Measurements from ENCODE around the gene SSBP1. TPM values are rescaled to one million over a fixed set of nuclear protein-coding genes. Genes with fewer than 3 reads are reported as not detected.

The SSBP1 gene
- total and polyA plus RNA-seq, 2 of the 8 experiments (the other 6 are each of a cell fraction or from before 2014, with no cell fraction given): 136 to 254 TPM

- POLR2A ChIA-PET (ENCODE audit: partially characterized antibody): interaction anchor here (0.9 to 4.3 kb wide), 3 partner anchors 10 to 23 kb away, joined by 3 to 21 read pairs (median 3); partner anchors contain the start of gene SSBP1
- Histone ChIP-seq H3K23me2 (ENCODE audit: low read depth, low read length) (peaks cover 3% of the 10 kb centered on the region; the same call in 1 of the 2 replicates), H3K56ac (replicated peaks; ENCODE audit: insufficient read length, low read depth, low read length) (no peak overlapping the region), H3K23ac (ENCODE audit: insufficient read length) (no peak overlapping the region), H3K27ac (ENCODE audit: low read depth, low read length) (no peak overlapping the region), H3K4ac (replicated peaks; ENCODE audit: insufficient read length, low read depth, low read length) (no peak overlapping the region), H4K91ac (replicated peaks; ENCODE audit: insufficient read length, low read length) (no peak overlapping the region), H3K79me1 (ENCODE audit: low read depth, low read length) (no peaks in the 10 kb centered on the region), H3K79me2 (ENCODE audit: control insufficient read depth in 1 of 2, insufficient read depth in 2 of 2, low read length in 2 of 2) (no peaks in the 10 kb centered on the region), H2AK5ac (ENCODE audit: low read depth, low read length) (no peak overlapping the region), H4K20me1 (replicated peaks in 1 of 2; ENCODE audit: control insufficient read depth in 1 of 2, insufficient read depth in 2 of 2, low read length in 2 of 2) (no peaks in the 10 kb centered on the region), H4K5ac (ENCODE audit: insufficient read length, low read depth, low read length) (no peak overlapping the region), H3K36me3 (ENCODE audit: control insufficient read depth in 2 of 4, insufficient read depth in 4 of 4, low read length in 3 of 4) (no peaks in the 10 kb centered on the region), H3K18ac (ENCODE audit: extremely low read depth, low read length) (no peak overlapping the region), H3K9ac (replicated peaks in 1 of 4; ENCODE audit: extremely low read depth in 1 of 4, low read depth in 3 of 4, low read length in 3 of 4) (no peak overlapping the region), H2BK20ac (ENCODE audit: low read length) (no peak overlapping the region), H2BK5ac (ENCODE audit: low read depth, low read length) (no peak overlapping the region), H2BK15ac (ENCODE audit: low read length) (no peak overlapping the region), H4K8ac (ENCODE audit: extremely low read depth, insufficient read depth, low read length) (no peak overlapping the region), H3K4me1 (replicated peaks in 1 of 4; ENCODE audit: control insufficient read depth in 3 of 4, insufficient read depth in 4 of 4, low read length in 3 of 4) (peaks cover 0 to 8% (median 0%) of the 10 kb centered on the region in 4 experiments; a peak in 1 of 7 replicates), H3K14ac (ENCODE audit: insufficient read length) (no peak overlapping the region), H2AFZ (ENCODE audit: low read length) (no peak overlapping the region), H2BK12ac (ENCODE audit: low read depth, low read length) (no peak overlapping the region), H3K27me3 (replicated peaks in 1 of 4; ENCODE audit: control insufficient read depth in 3 of 4, extremely low read depth in 1 of 4, insufficient read depth in 3 of 4, low read length in 3 of 4) (no peaks in the 10 kb centered on the region), H3K4me3 (ENCODE audit: extremely low read depth in 1 of 4, insufficient read depth in 2 of 4, low read depth in 3 of 4, low read length in 4 of 4) (no peak overlapping the region), H2BK120ac (replicated peaks; ENCODE audit: low read depth, low read length) (no peak overlapping the region), H3K9me3 (ENCODE audit: insufficient read depth in 2 of 2, low read depth in 1 of 2, low read length in 1 of 2) (no peaks in the 10 kb centered on the region), H3K4me2 (ENCODE audit: insufficient read depth in 1 of 2, low read depth in 2 of 2, low read length in 2 of 2) (no peak overlapping the region)
- CTCF ChIA-PET (ENCODE audit: partially characterized antibody): interaction anchor here (0.9 to 1.2 kb wide), 4 partner anchors 14 to 69 kb away, joined by 3 to 5 read pairs (median 4); partner anchors contain the start of gene SSBP1
- no peak for DNase-seq (ENCODE audit: low read depth in 1 of 2, low spot score in 2 of 2)
- no peak for FAIRE-seq
- WGBS, 2 experiments (ENCODE audit: extremely low coverage in 1 of 2, insufficient coverage in 1 of 2, insufficient read length in 1 of 2, insufficient replicate concordance in 2 of 2, low coverage in 1 of 2, low lambda C conversion rate in 2 of 2, missing lambda C conversion rate in 1 of 2): 75% methylated on average over 2 of the region's 2 CpGs; no CpG with 5 or more reads in 1 of the 2 experiments
- no peak for TF ChIP-seq SP2 (IDR thresholded peaks at IDR 0.05; ENCODE audit: low read length)
- TF ChIP-seq RXRA (IDR thresholded peaks at IDR 0.05; ENCODE audit: insufficient read depth, low read depth, low read length): no peak
- no peak for TF ChIP-seq BCL11A (IDR thresholded peaks at IDR 0.05; ENCODE audit: low read depth in 2 of 2, low read length in 2 of 2)
- no peak for TF ChIP-seq TEAD4 (IDR thresholded peaks at IDR 0.05; ENCODE audit: low read depth, low read length)
- no peak for TF ChIP-seq SIRT6 (IDR thresholded peaks at IDR 0.05; ENCODE audit: low read length)
- no peak for TF ChIP-seq GABPA (IDR thresholded peaks at IDR 0.05; ENCODE audit: borderline replicate concordance, insufficient read depth, low read length)
- TF ChIP-seq RBBP5 (IDR thresholded peaks at IDR 0.05; ENCODE audit: borderline replicate concordance, low read depth, low read length): no peak
- no peak for TF ChIP-seq PHF8 (conservative IDR thresholded peaks at IDR 0.05; ENCODE audit: low read depth, low read length)
- TF ChIP-seq NRF1 (IDR thresholded peaks at IDR 0.05; ENCODE audit: low read depth, low read length): no peak
- TF ChIP-seq EGR1 (IDR thresholded peaks at IDR 0.05; ENCODE audit: borderline replicate concordance, low read depth, low read length): no peak
These were observed 23.6 kb upstream of the SSBP1 start for GRCh38 chr7:141714571-141714970.
